Peyer's patch (tissue), 4 donors: ENCODE measurements around the gene DNAJB8. TPM values are rescaled to one million over a fixed set of nuclear protein-coding genes. Genes with fewer than 3 reads are reported as not detected.
A peak's percentile ranks its signal among the peaks of the same experiment; 100 is the strongest.

Experiments used
- DNase-seq, 3 donors: peaks; one replicate each; pipeline ENCODE4 v3.0.0-alpha.2; 2017 to 2019
- H3K27ac ChIP-seq, 4 donors: fragments of 200-600 bp; sonication (generic); one replicate each; pipeline ENCODE4 v1.5.1; 2016 to 2019
- H3K27me3 ChIP-seq, 2 donors: fragments of 200-600 bp; sonication (generic); one replicate each; pipeline ENCODE4 v1.5.1; 2019
- H3K36me3 ChIP-seq, 3 donors: fragments of 200-600 bp; sonication (generic); one replicate each; pipeline ENCODE4 v1.5.1; 2016 to 2019
- H3K4me1 ChIP-seq, 4 donors: fragments of 200-600 bp; sonication (generic); one replicate each; pipeline ENCODE4 v1.5.1; 2016 to 2019
- H3K4me3 ChIP-seq, 4 donors: fragments of 200-600 bp; sonication (generic); 1 replicate in 3 of 4; 2 replicates in 1 of 4; pipeline ENCODE4 v1.5.1; 2016 to 2019; ENCODE audit warnings: mild to moderate bottlenecking in 1 of 4
- H3K9me3 ChIP-seq, 4 donors: fragments of 200-600 bp; sonication (generic); one replicate each; pipeline ENCODE4 v1.5.1; 2016 to 2019; ENCODE audit warnings: mild to moderate bottlenecking in 1 of 4
- POLR2A ChIP-seq, 2 donors: fragments of 450-650 bp; IDR thresholded peaks; one replicate each; pipeline ENCODE4 v1.5.1; 2017; ENCODE audit warnings: antibody characterized with exemption in 2 of 2, mild to moderate bottlenecking in 2 of 2, moderate library complexity in 2 of 2
- total RNA-seq, 4 donors: library from RNA; depleted of rRNA; stranded (reverse); fragments of >200 nt; gene quantifications; one replicate each; pipeline ENCODE4 v1.1.0, GENCODE V29; 2016
- TF ChIP-seq, protein P1 (sequence below), 6 experiments: fragments of 450-650 bp in 4 of 6; fragments of 200-600 bp in 2 of 6; sonication (generic) in 1 of 6; IDR thresholded peaks; one replicate each; pipeline ENCODE4 v1.5.1; 2017 to 2019; ENCODE audit warnings: antibody characterized with exemption in 6 of 6, mild to moderate bottlenecking in 3 of 6, moderate library complexity in 1 of 6

Gene DNAJB8
- total RNA-seq, 4 donors from 2014 or later = not detected

DNA sequence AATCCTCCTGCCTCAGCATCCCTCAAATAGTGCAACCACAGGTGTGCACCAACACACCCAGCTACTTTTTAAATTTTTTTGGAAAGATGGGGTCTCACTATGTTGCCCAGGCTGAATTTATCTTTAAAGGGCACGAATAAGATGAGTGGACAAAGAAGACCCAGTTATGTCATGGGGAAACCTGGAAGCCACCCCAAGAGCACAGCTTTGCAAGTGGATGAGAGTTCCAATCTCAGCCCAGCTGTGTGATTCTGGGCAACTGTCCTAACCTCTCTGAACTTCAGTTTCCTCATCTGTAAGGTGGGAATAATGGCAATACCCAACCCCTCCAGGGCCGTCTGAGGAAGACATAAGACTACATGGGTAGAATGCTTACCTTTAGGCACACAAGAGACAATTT, 32.2 kb downstream of the DNAJB8 start:
- no peaks in the 10 kb centered on the region for H3K36me3 ChIP-seq
- peaks cover 0 to 18% of the 10 kb centered on the region in 2 donors for H3K27me3 ChIP-seq
- H3K27ac ChIP-seq = no peak overlapping the region

DNA sequence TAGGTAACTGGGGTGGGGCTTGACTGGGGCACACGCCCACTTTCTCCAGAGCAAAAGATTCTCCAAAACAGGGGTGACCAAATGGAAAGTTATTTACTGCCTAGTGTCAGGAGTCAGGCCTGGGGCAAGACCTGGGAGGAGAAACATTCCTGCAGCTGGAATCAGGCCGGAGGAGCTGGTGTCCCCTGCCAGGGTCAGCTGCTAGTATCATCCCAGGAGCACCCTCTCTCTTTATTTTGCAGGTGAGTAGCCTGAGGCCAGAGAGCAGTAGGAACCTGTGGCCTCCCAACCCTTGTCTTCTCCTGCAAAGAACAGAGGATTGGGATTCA, 32.9 kb downstream of the DNAJB8 start:
- peaks cover 0 to 12% (median 0%) of the 10 kb centered on the region in 4 donors for H3K4me1 ChIP-seq
- DNase-seq = no peak
- H3K9me3 ChIP-seq = no peaks in the 10 kb centered on the region
- no peak overlapping the region for H3K27ac ChIP-seq
- TF ChIP-seq, protein P1, sequence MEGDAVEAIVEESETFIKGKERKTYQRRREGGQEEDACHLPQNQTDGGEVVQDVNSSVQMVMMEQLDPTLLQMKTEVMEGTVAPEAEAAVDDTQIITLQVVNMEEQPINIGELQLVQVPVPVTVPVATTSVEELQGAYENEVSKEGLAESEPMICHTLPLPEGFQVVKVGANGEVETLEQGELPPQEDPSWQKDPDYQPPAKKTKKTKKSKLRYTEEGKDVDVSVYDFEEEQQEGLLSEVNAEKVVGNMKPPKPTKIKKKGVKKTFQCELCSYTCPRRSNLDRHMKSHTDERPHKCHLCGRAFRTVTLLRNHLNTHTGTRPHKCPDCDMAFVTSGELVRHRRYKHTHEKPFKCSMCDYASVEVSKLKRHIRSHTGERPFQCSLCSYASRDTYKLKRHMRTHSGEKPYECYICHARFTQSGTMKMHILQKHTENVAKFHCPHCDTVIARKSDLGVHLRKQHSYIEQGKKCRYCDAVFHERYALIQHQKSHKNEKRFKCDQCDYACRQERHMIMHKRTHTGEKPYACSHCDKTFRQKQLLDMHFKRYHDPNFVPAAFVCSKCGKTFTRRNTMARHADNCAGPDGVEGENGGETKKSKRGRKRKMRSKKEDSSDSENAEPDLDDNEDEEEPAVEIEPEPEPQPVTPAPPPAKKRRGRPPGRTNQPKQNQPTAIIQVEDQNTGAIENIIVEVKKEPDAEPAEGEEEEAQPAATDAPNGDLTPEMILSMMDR (IDR thresholded peaks at IDR 0.05) = no peak
- TF ChIP-seq POLR2A (IDR thresholded peaks at IDR 0.05) = no peak
- no peaks in the 10 kb centered on the region for H3K36me3 ChIP-seq
- no peak overlapping the region for H3K4me3 ChIP-seq
- peaks cover 0 to 18% of the 10 kb centered on the region in 2 donors for H3K27me3 ChIP-seq

More for the DNA sequence above, 32.2 kb downstream of the DNAJB8 start:
- TF ChIP-seq POLR2A (IDR thresholded peaks at IDR 0.05) = no peak
- TF ChIP-seq, protein P1 (IDR thresholded peaks at IDR 0.05) = no peak
- DNase-seq = no peak
- no peak overlapping the region for H3K4me3 ChIP-seq
- peaks cover 0 to 12% (median 0%) of the 10 kb centered on the region in 4 donors for H3K4me1 ChIP-seq
- H3K9me3 ChIP-seq = no peaks in the 10 kb centered on the region

DNA sequence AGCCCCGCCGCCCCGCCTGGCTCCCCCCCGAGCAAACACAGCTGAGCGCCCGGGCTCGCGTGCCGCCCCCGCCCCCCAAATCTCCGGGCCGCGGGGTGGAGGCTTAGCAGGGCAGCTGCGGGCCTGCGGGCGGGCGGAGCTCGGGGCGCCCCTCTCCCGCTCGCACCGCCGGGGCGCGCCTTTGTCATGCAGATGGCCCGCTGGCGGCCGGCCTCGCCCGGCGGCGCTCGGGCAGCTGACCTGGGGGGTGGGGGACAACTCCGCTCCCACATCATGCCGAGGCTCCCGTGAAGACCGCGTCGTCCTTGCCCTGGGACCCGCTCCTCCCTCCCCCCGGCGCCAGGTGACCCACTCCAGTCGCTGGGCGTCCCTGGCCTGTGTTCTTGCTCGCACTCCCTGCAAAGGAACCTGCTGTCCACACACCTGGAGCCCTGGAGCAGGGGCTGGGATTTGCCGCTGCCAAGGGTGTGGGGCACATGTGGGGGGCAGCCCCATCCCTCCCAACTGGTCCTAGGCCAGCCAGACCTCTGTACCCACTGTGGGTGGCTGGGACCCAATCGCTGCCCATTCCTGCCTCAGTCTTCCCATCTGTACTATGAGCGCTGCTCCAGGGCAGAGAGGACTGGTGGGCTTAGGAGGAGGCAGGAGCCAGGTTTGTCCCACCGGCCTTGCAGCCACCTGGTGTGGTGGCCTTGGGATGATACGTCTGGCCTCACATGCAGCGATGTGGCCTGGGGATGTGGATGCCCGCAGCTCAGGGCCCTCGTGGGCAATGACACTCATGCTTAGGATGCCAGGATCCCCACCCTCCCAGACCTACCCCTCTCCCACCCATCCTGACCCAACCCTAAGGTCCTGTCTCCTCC, 33.5 kb downstream of the DNAJB8 start:
- H3K9me3 ChIP-seq = no peaks in the 10 kb centered on the region
- peaks cover 0 to 12% (median 0%) of the 10 kb centered on the region in 4 donors for H3K4me1 ChIP-seq
- no peak overlapping the region for H3K27ac ChIP-seq
- peak overlapping the region in 1 of 4 donors; percentile 38 for H3K4me3 ChIP-seq
- no peak for DNase-seq
- TF ChIP-seq POLR2A (IDR thresholded peaks at IDR 0.05) = no peak
- TF ChIP-seq, protein P1 (IDR thresholded peaks at IDR 0.05) = no peak
- no peaks in the 10 kb centered on the region for H3K36me3 ChIP-seq
- peaks cover 0 to 18% of the 10 kb centered on the region in 2 donors for H3K27me3 ChIP-seq

DNA sequence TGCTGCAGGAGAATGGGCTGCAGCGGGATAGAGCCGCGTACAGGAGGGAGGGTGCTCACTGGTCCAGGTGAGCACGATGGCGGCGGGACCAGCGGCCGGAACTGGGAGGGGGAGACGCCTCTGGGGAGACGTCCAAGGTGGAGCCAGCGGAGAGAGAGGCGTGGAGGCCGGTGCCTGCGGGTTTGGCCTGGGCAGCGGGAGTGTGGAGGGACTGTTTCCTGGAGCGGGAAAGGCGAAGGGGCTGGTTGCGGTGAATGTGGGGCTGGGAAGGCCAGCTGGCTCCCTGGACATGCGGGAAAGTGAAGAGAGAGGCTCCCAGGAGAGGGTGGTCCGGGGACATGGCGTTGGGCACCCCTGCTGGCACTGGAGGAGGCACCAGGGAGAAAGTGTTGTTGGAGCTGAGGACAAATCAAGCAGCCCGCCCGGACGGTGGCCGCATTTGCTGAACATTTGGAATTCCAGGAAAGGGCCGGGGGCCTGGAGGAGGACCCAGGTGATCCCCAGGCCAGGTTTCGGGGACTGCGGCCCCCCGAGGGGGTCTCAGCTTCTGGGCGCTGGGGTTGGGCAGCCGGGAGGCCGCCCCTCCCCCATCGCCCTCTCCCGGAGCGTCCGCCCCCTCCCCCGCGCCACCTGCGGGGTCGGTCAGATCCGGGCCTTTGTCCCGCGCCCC, 34.3 kb downstream of the DNAJB8 start:
- H3K36me3 ChIP-seq = no peaks in the 10 kb centered on the region
- TF ChIP-seq, protein P1 (IDR thresholded peaks at IDR 0.05) = no peak
- TF ChIP-seq POLR2A (IDR thresholded peaks at IDR 0.05) = no peak
- no peak for DNase-seq
- H3K4me1 ChIP-seq = peaks cover 0 to 12% (median 0%) of the 10 kb centered on the region in 4 donors
- peaks cover 0 to 18% of the 10 kb centered on the region in 2 donors for H3K27me3 ChIP-seq
- H3K27ac ChIP-seq = no peak overlapping the region
- H3K9me3 ChIP-seq = no peaks in the 10 kb centered on the region
- peak overlapping the region in 1 of 4 donors; percentile 38 for H3K4me3 ChIP-seq

DNA sequence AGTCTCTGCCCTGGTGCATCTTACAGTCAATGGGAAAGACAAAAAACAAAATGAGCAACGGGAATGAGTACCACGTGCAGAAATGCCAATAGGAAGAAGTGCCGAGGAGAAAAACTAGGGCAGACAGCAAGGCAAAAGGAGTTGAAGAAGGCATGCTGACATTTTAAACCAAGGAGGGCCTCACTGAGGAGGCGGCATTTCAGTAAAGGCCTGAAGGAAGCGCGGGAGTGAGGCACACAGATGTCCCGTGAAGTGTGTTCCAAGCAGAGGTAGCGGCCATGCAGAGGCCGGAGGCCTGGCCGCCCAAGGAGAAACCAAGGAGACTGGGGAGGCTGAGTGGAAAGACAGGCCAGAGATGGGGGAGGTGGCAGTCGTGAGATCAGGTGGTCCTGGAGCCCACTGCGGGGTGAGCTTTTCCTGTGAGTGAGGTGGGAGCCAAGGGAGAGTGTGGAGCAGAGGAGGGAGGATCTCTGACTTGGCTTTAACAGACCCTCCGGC, 34.8 kb downstream of the DNAJB8 start:
- peaks cover 0 to 12% (median 0%) of the 10 kb centered on the region in 4 donors for H3K4me1 ChIP-seq
- no peak for DNase-seq
- no peaks in the 10 kb centered on the region for H3K9me3 ChIP-seq
- H3K27ac ChIP-seq = no peak overlapping the region
- no peak overlapping the region for H3K4me3 ChIP-seq
- H3K36me3 ChIP-seq = no peaks in the 10 kb centered on the region
- TF ChIP-seq, protein P1 (IDR thresholded peaks at IDR 0.05) = no peak
- TF ChIP-seq POLR2A (IDR thresholded peaks at IDR 0.05) = no peak
- H3K27me3 ChIP-seq = peaks cover 0 to 18% of the 10 kb centered on the region in 2 donors
